Measurements from ENCODE around the gene COX7A1.
"Not testable (repeated sequence)": the region's sequence is repeated elsewhere in the genome, so short reads cannot be mapped to it uniquely, and the experiment has no call there.

Gene COX7A1

DNA sequence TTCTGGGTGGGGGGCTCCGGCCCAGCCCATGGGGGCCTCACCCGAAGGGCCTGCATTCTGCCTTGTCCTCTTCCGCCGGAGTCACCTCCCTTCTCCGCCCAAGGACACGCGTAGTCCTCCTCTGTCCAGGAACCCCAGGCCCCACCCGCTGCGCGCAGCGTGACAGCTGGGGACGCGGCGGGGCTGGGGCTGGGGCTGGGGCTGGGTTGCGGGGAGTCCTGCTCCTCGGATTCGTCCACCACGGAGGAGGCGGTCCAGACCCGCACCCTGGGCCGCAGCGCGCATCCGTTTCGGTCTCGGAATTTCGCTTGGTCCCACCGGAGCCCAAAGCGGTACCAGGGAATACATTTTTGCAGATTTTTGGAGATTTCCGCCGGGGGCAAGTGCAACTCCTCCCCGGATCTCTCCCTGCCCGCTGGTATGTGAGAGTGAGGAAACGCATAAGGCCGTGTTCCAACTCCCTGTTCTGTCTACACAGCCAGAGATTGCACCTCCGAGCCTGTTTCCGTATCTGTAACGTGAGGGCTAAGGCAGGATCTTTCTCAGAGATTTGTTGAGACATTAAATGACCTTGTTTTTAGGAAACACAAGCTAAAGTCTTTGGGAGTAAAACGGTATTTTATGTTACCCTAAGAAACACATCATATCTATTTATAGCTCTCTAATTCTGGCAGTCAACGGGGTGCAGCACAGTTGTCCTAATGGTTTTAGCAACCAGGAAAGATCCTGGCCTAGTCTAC is at the start of gene COX7A1:
Gene COX7A1, minus strand, starts transcription at position 96 of the 740 bp plus-strand sequence. Its CDS starts 40 bp downstream, at position 56.
- DNase-seq = no peak

DNA sequence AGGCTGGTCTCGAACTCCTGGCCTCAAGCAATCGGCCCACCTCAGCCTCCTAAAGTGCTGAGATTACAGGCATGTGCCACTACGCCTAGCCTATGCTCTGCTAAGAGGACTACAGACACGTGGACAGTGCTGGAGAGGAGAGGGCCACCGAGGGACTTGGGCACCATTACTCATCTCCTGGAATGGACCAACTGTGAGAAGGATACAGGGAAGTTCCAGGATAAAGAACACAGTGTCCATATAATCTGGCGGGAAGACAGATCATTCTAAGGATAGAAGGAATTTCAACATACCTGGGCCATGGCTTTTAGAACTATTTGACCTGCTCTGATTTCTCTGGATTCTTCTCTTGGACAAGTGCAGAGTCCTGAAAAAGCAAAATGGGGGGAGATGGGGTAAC is 49.4 kb upstream of the COX7A1 start:
- DNase-seq = no peak

DNA sequence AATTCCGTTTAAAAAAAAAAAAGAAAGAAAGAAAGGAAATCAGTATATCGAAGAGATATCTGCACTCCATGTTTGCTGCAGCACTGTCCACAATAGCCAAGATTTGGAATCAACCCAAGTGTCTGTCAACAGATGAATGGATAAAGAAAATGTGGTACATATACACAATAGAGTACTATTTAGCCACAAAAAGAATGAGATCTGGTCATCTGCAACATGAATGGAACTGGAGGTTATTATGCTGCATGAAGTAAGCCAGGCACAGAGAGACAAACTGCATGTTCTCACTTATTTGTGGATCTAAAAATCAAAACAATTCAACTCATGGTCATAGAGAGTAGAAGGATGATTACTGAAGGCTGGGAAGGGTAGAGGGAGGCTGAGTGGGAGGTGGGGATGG is 45.9 kb upstream of the COX7A1 start:
- DNase-seq = no peak

DNA sequence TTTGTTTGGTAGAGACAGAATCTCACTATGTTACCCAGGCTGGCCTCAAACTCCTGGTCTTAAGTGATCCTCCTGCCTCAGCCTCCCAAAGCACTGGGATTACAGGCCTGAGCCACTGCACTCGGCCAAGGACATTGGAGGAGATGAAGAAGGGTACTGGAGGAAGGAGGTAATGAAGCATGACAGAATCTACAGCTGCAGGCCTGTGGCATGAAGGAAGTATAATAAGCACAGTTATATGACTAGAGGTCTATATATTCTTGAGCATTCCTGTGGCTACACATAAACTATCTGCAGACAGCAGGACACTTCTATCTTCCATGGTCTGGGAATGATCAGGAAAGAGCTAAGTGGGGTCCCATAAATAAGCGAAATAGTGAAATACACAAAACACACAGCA is 44.0 kb upstream of the COX7A1 start:
- no peak for DNase-seq

DNA sequence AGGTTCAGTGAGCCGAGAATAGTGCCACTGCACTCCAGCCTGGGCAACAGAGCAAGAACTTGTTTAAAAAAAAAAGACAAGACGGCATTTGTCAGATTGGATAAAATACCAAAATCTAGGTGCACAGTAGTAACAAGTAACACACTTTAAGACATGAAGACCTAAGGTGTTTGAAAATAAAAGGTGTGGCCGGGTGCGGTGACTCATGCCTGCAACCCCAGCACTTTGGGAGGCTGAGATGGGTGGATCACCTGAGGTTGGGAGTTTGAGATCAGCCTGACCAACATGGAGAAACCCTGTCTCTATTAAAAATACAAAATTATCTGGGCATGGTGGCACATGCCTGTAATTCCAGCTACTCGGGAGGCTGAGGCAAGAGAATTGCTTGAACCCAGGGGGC is 34.5 kb upstream of the COX7A1 start:
- DNase-seq = not testable (repeated sequence)

DNA sequence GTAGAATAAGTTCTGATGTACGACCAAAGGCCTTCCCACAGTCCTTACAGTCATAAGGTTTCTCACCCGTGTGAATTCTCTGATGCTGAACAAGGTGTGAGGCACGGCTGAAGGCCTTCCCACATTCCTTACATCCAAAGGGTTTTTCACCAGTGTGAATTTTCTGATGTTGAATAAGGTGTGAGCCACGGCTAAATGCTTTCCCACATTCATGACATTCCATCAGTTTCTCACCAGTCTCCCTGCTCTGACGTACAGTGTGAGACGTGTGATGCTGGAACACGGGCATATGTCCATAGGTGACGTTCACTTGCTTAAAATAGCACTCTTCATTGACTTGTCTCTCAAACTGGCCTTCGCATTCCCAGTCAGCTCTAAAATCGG is 31.0 kb upstream of the COX7A1 start:
- no peak for DNase-seq

DNA sequence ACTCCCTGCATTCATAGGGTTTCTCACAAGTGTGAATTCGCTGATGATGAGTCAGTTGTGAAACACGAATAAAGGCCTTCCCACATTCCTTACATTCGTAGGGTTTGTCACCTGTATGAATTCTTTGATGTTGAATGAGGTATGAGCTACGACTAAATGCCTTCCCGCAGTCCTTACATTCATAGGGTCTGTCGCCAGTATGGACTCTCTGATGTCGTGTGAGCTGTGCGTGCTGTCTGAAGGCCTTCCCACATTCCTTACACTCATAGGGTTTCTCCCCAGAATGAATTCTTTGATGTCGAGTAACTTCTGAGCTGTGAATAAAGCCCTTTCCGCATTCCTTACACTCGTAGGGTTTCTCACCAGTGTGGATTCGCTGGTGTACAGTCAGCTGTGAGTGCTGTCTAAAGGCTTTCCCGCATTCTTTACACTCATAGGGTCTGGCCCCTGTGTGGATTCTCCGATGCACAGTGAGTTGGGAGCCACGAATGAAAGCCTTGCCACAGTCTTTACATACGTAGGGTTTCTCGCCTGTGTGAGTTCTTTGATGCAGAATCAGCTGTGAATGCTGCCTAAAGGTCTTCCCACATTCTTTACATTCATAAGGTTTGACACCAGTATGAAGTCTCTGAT is 30.5 kb upstream of the COX7A1 start:
- no peak for DNase-seq

DNA sequence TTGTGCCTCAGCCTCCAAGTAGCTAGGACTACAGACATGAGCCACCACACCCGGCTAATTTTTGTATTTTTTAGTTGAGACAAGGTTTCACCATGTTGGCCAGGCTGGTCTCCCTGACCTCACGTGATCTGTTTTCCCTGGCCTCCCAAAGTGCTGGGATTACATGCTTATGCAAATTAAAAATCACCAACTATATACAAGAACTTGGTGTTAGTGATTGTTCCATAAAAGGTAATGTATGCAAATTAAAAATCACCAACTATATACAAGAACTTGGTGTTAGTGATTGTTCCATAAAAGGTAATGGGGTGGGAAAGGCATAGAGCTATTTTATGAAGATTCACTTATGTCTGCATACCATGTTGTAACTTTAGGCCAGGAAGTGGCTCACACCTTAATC is 26.8 kb upstream of the COX7A1 start:
- not testable (repeated sequence) for DNase-seq

DNA sequence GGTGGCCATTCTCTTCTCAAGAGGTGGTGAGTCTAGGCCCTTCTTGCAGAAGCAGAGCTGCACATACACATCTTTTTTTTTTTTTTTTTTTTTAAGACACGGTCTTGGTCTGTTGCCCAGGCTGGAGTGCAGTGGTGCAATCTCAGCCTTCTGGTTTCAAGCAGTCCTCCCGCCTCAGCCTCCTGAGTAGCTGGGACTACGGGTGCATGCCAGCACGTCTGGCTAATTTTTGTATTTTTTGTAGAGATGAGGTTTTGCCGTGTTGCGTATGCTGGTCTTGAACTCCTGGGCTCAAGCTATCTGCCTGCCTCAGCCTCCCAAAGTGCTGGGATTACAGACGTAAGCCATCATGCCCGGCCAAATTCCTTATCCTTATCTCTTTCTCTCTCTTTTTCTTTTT is 21.6 kb upstream of the COX7A1 start:
- DNase-seq = not testable (repeated sequence)

DNA sequence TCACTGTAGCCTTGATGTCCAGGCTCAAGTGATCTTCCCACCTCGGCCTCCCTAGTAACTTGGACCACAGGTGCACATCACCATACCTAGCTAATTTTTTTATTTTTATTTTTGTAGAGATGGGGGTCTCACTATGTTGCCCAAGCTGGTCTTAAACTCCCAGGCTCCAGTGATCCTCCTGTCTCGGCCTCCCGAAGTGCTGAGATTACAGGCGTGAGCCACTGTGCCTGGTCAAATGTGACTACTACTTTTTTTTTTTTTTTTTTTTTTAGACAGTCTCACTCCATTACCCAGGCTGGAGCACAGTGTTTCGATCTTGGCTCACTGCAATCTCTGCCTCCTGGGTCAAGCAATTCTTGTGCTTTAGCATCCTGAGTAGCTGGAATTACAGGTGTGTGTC is 20.6 kb upstream of the COX7A1 start:
- DNase-seq = no peak

DNA sequence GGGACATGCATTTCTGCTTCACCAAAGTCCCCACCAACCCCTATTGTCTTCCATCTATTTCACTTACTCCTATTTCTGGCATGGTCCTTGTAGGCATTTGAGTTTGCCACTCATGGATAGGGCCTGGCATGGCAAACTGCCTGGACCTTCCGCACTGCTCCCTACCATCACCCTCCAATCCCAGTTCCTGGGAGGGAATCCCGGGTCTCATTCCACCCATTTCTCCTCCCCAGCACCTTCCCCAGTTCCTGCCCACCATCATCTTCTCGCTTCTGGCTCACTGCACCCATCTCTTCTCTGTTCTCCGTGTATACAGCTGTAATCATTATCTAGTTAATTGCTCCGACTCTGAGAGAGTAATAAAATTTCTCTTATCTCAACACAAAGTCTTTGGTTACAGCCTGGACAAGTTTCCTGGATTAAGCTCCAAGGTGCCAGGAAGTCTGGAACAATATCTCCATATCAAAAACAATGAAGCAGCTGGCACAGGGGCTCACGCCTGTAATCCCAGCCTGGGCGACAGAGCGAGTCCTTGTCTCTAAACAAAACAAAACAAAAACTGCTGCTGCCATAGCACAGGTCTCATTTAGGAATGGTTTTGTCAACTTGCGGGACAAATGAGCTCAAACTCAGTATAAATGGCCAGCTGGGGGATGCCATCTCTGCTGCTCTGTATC is 17.0 kb upstream of the COX7A1 start:
- DNase-seq = no peak

DNA sequence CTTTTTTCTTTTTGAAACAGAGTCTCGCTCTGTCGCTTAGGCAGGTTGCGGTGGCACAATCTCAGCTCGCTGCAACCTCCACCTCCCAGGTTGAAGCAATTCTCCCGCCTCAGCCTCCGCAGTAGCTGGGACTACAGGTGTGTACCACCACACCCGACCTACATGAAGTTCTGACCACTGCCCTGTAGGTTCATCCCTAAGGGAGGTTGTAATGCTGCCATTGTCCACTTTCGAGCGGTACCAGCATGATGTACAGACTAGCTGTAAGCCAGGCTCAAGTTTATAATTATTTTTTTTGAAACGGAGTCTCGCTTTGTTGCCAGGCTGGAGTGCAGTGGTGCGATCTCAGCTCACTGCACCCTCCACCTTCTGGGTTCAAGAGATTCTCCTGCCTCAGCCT is 11.6 kb upstream of the COX7A1 start:
- DNase-seq = no peak

DNA sequence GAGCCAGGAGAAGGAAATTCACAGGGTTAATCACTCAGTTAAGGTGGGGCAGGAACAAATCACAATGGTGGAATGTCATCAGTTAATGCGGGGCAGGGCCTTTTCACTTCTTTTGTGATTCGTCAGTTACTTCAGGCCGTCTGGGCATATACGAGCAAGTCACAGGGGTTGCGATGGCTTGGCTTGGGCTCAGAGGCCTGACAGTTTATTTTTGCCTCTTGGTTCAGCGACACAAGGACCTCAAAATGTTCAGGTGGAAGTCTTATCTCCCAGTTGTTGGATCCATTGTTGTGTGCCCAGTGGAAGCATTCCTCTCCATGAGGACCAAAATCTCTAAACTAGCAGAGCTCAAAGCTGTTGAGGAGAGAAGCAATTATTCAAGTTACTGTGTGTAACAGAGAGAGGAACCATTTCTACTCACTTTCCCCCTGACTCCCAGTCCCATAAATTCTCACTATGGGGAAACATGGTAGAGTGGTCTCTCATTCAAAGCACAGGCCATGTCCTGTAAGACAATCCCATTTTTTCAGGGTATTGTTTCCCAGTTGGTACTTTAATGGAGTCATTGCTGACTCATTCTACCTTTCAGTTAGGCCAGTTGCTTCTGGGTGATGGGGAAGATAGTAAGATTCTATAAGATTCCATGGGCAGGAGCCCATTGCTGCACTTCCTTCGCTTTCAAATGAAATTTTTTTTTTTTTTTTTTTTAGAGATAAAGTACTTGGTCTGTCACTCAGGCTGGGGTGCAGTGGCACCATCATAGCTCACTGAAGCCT is 8.8 kb upstream of the COX7A1 start:
- DNase-seq = no peak

DNA sequence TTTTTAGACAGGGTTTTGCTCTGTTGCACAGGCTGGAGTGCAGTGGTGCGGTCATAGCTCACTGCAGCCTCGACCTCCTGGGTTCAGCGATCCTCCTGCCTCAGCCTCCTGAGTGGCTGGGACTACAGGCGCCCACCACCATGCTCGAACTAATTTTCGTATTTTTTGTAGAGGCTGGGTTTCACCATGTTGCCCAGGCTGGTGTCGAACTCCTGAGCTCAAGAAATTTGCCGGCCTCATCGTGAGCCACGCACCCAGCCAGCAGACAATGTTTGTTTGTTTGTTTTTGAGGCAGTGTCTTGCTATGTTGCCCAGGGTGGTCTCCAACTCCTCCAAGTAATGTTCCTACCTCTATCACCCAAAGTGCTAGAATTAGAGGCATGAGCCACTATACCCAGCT is 879 bp upstream of the COX7A1 start:
- no peak for DNase-seq

DNA sequence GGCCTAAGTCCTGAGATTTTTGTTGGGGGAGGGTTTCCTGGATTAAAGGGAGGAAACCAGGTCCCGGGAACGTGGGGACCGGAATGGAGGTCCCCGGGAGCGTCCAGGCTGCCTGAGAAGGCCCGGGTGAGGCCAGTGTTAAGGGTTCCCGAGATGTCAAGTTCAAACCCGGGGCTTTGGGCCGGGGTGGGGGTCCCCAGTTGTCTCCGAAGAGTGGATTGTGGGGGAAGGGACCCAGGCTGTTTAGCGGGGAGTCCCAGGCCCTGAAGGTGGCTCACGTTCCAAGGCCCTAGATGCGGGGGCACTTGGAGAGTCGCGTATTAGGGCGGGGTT is 262 bp downstream of the COX7A1 start:
- no peak for DNase-seq

DNA sequence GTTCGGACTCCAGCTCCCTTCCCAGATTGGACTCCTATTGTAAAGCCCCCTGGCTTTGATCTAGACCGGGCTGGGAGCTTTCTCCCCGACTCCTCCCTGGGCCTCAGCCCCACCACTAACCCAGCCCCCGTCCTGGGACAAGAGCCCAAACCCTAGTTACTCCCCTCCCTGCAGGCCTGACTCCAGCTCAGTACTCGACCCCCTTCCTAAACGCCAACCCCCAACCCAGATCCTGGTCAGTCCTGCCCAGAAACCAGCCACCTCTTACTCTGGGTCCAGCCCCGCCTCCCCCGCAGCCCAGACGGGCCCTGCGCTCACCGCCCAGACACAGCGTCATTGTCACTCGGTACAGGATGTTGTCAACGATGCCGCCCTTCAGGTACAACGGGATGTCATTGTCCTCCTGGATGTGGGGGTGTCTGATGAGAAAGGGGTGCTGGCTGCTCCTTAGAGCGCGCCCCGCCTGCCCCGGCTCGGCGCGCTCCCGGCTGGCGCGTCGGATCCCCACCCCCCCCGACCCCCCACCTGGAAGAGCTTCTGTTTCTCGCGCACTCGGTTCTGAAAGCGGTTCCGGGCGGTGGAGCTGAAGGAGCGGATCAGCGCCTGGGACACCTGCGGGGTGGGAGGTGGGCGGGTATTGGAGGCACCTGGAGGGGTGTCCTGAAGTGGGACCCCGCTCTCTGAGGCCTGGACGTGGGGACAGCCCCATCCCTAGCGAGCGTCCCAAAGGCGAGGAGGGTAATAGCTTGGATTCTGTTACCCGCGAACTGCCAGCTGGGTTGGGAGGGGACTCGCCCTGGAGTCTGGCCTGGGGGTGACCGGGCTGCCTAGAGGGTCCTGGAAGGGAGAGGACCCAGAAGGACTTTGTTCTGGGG is 866 bp downstream of the COX7A1 start:
- no peak for DNase-seq

DNA sequence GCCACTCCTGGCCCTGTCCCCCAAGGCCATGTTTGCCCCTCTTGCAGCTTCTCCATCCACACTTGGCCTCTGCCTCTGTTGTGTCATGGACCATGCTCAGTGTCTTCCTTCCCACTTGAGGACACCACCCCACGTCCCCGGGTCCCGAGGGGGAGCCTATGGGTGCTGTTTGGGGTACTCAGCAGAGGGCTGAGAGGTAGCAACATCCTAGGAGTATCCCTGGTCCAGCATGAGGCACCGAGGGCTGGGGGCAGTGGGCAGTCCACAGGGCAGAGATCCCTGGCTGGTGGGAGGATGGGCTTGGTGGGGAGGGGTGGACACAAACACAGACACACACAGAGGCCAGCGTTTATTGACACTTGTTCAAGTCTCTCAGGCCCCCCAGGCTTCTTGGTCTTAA is 1.7 kb downstream of the COX7A1 start:
- no peak for DNase-seq

DNA sequence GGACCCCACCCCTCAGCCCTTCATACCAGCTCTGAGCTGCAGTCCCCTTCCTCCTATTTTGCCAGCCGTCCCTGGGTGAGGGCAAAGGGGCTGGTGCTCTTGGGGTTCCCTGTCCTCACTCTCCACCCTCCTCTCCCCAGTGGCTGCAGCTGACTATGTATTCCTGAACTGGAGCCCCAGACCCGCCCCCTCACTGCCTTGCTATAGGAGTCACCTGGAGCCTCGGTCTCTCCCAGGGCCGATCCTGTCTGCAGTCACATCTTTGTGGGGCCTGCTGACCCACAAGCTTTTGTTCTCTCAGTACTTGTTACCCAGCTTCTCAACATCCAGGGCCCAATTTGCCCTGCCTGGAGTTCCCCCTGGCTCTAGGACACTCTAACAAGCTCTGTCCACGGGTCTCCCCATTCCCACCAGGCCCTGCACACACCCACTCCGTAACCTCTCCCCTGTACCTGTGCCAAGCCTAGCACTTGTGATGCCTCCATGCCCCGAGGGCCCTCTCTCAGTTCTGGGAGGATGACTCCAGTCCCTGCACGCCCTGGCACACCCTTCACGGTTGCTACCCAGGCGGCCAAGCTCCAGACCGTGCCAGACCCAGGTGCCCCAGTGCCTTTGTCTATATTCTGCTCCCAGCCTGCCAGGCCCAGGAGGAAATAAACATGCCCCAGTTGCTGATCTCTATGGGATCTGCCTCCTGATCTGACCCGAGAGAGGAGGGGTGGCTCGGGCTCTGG is 2.4 kb downstream of the COX7A1 start:
- DNase-seq = no peak

DNA sequence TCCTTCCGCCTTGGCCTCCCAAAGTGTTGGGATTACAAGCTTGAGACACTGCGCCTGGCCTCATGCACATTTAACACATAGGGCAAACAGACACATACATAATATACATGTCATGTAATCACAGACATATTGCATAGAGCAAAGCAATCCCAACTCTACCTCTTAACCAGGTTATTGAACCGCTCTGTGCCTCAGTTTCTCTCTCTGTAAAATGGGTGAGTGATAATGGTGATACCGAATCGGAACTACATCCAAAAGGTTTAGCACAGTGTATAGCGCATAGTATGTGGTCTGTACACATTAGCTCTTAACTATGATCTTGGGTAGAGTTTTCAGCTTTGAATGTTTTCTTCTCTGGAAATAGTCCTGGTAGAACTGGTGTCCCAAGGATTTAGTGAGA is 7.6 kb downstream of the COX7A1 start:
- DNase-seq = no peak

DNA sequence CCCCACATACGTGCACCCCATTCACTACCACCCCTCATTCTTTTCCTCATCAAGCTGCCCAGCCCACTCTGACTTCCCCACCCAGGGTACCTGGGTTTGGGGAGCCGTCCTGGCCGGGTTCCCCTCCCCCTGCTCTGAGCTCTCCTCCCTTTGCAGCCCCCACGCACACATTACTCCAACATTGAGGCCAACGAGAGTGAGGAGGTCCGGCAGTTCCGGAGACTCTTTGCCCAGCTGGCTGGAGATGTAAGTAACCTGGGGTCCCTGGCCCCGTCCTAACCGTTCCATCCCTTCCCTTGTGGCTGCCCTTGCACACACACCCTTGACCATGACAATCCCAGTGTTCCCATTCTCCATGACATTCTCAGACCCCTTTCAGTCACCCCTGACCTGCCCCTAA is 9.8 kb downstream of the COX7A1 start:
- no peak for DNase-seq

DNA sequence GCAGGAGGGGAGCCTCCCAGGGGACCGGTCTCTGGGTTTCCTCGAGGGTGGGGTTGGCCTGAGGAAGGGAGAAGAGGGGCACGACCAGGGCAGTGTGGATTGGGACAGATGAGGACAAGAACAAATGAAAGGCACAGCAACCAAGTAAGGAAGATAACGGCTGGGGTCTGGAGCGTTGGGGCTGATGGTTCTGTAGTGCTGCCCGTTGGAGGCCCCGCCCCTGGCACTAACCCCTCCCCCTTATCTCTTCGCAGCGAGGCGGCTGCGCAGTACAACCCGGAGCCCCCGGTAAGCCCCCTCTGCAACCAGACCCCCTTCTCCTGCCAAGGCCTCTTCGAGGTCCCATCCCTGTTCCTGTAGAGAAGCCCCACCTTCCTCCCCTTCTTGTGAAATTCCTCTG is 10.2 kb downstream of the COX7A1 start:
- no peak for DNase-seq
